ENCODE measurements around the gene FCN2. TPM values are rescaled to one million over a fixed set of nuclear protein-coding genes. Genes with fewer than 3 reads are reported as not detected.

FCN2 gene
- total RNA-seq, 2 donors from 2014 or later, result 2.0 TPM; not detected in 1

DNA sequence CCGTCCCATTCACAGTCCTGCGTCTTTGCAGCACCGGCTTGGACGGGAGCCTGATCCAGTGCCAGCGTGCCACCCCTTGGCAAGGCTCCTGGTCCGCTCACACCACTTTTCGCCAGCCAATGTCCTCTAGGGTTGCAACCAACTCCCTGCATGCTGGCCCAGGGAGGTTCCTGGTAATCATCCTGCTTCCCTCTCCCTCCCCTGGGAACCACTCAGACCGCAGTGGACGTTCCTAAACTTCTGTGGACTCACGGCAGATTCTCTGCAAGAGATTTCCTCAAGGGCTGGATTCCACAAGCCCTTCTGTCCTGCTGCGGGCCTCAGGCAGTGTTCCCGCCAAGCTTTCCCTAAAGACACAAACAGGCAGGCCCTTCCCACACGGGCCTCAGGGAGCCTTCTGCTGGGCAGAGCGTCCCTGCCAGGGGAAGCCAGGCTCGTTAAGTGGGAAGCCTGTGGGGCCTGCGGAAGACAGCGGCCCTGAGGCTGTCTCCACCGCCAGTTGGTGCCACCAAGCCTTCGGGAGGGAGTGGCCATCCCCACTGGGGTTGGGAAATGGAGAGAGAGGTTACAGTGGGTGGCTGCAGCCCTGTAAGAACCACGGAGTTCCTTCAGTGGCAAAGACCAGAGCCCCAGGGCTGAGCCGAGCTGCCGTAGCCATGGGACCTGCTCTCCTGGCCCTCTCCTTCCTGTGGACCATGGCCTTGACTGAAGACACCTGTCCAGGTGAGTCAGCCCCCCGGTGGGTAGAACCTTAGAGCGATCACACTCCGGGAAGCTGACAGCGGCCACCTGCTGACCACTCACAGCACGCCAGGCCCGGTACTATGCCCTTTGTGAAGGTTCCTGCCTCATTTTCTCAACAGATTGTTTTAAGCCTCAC is 16.4 kb upstream of the FCN2 start:
- intact Hi-C loops (cut with DNase I), result no loop called here
- ATAC-seq, result peak; percentile 79 to 91
- no peak for DNase-seq

GRCh38 chr9:134864821-134865190 is 15.8 kb upstream of the FCN2 start:
- DNase-seq, result no peak
- intact Hi-C loops (cut with DNase I), result no loop called here
- no peak for ATAC-seq

GRCh38 chr9:134867917-134868750 is 12.5 kb upstream of the FCN2 start:
- ATAC-seq (no peak), DNase-seq (no peak)
- intact Hi-C loops (cut with DNase I), result no loop called here

DNA sequence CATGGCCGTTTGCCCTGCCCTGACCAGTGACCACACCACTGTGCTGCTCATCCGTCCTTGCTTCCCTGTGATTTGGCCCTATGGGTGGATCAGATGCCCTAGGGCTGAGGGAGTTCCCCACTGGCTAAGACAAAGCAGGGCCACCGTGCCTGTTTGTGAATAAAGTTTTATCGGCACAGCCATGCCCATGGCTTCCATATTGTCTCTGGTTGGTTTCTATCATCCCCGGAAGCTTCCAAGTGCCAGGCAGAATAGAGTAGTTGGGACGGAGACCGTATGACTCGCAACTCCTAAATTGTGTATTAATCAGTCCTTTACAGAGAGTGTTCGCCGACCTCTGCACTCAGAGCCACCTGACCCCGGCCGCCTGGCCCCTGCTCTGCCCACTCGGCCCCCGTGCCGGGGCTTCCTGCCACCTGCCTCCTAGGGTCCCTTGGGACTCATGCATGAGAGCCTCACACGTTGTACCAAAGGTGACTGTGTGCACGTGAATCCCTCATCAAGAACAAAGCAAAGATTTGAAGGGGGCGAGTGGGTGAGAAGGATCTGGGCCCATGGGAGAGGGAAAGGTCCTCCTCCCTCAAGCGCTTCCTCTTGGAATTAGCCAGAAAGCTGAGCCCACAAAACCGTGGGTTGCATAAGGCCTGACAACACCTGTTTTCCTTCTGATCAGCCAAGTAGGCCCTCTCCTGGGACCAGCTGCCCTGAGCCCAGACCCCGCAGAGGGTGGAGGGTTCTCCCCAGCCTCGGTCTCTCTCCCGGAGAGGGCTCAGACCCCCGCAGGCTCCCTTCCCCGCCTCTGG is 11.7 kb upstream of the FCN2 start:
- intact Hi-C loops (cut with DNase I), result no loop called here
- ATAC-seq (no peak), DNase-seq (no peak)

DNA sequence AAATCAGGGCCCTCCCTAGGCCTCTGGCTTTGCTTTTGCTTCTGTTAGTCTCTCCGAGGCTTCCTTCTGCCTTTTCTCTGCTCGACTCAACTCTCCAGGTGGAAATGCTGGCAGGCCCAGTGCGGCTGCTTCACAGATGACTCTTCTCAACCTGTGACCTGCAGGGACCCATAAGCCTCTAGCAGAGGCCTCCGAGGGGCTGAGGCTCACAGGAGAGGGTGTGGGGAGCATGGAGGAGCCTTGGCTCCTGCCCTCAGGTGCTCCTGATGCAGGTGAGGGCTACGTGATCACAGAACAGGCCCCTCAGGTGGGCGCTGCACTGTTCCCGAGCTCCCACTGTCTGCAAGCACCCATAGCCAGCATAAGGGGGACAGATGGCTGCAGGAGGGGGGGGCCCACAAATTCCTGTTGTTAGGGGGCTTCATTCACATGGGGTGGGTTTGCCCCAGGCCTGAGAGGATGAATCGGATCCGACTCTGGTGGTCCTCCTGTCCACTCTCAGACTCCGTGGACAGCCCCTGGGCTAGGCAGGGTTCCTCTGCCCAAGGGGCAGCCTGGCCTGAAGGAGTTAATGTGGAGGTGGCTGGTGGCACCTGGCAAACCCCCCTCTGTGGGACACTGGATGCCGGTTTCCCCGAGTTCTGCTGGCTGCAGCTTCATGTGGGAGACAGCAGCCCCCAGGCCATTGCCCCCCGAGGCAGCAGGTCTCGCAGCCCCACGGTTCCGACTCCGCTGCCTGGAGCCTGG is 10.9 kb upstream of the FCN2 start:
- DNase-seq (no peak), ATAC-seq (no peak)
- intact Hi-C loops (cut with DNase I), result no loop called here

DNA sequence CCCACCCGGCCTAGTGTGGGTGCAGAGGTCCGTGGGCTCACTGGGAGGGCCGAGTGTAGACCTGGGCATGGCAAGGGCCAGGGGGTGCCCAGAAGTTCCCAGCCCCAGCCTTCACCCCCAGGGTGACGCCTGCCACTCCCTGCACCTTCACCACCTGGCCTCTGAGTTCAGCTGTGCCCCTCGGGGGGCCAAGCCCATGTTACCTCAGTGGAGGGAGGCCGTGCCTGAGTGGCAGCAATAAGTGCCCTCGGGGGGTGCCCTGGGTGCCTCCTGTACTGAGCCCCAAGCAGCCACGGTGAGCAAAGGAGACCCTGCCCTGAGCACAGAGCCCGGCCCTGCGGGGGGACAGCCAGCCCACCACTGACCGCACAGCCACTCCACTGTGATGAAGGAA is 10.3 kb upstream of the FCN2 start:
- intact Hi-C loops (cut with DNase I), result no loop called here
- DNase-seq, result no peak
- no peak for ATAC-seq

- intact Hi-C loops (cut with DNase I), result no loop called here
- DNase-seq (no peak), ATAC-seq (peak in 1 of 2 donors; percentile 13)
Observed at GRCh38 chr9:134870746-134871662, 9.6 kb upstream of the FCN2 start.

DNA sequence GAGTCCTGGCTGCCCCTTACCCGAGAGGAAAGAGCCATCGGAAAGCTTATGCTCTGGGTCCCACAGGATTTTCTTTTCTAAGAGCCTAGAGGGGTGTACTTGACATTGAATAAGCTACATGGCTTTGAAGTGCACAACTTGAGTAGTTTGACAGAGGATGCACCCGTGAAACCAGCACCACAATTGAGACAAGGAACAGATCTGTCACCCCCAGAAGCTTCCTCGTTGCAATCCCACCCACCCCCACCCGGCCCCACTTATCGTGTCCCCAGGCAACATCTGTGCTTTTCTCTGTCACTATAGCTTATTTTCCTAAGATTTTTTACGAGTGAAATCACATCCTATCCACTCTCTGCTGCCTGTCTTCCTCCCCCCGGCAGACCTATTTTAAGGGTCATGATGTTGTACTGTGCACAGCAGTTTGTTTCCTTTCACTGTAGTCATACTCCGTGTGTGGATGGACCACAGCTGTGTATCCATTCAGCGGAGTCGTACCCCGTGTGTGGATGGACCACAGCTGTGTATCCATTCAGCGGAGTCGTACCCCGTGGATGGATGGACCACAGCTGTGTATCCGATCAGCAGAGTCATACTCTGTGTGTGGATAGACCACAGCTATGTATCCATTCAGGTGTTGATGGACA is 8.8 kb upstream of the FCN2 start:
- ATAC-seq, result peak in 1 of 2 donors; percentile 93
- DNase-seq, result no peak
- intact Hi-C loops (cut with DNase I), result no loop called here

GRCh38 chr9:134872482-134873231 is 8.0 kb upstream of the FCN2 start:
- DNase-seq, result no peak

GRCh38 chr9:134875371-134875770 is 5.2 kb upstream of the FCN2 start:
- DNase-seq (no peak), ATAC-seq (no peak)
- intact Hi-C loops (cut with DNase I), result no loop called here

More at GRCh38 chr9:134872482-134873231, 8.0 kb upstream of the FCN2 start:
- intact Hi-C loops (cut with DNase I), result no loop called here
- ATAC-seq, result no peak

GRCh38 chr9:134877541-134877940 is 3.1 kb upstream of the FCN2 start:
- no peak for ATAC-seq
- DNase-seq, result no peak
- intact Hi-C loops (cut with DNase I), result no loop called here

- intact Hi-C loops (cut with DNase I), result no loop called here
- DNase-seq, result no peak
- no peak for ATAC-seq
Observed at GRCh38 chr9:134879664-134880483, 736 bp upstream of the FCN2 start.

DNA sequence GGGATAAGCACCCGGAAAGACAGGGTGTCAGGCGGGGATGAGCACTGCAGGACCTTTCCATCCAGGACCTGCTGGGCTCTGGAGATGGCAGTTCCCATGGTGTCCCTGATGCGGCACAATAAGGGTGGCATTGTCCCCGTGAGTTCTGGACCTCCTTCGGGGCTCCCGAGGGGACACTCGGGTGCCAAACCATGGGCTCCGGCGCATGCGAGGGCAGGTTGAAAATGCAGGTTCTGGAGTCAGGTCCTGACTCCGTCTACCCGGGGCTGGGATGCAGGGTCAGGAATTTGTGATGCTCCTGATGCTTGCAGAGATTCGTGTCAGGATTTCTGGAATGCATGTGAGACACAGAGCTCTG is 682 bp downstream of the FCN2 start:
- no peak for ATAC-seq
- no peak for DNase-seq
- intact Hi-C loops (cut with DNase I), result no loop called here

DNA sequence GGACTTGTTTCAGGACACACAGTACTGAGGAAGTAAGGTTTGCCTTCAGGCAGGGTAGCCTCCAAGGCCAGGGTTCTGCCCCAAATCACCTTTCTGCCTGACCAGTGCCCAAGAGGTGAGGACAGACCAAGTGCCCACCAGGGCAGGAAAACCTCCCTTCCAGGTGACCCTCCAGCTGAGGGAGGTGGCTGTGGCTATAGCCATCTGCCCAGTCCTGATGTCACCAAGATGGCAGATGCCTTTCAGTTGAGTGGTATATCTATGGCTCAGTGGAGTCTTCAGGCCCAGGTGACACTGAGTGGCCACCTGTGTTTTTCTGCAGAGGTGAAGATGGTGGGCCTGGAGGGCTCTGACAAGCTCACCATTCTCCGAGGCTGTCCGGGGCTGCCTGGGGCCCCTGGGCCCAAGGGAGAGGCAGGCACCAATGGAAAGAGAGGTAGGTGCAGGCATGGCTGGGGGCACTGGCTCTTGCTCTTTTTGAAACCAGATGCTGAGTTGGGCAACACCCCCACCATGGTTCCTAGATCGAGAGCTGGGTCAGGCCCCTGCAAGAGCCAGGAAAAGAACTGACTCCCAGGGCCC is 1.7 kb downstream of the FCN2 start:
- DNase-seq (no peak), ATAC-seq (no peak)
- intact Hi-C loops (cut with DNase I), result no loop called here

DNA sequence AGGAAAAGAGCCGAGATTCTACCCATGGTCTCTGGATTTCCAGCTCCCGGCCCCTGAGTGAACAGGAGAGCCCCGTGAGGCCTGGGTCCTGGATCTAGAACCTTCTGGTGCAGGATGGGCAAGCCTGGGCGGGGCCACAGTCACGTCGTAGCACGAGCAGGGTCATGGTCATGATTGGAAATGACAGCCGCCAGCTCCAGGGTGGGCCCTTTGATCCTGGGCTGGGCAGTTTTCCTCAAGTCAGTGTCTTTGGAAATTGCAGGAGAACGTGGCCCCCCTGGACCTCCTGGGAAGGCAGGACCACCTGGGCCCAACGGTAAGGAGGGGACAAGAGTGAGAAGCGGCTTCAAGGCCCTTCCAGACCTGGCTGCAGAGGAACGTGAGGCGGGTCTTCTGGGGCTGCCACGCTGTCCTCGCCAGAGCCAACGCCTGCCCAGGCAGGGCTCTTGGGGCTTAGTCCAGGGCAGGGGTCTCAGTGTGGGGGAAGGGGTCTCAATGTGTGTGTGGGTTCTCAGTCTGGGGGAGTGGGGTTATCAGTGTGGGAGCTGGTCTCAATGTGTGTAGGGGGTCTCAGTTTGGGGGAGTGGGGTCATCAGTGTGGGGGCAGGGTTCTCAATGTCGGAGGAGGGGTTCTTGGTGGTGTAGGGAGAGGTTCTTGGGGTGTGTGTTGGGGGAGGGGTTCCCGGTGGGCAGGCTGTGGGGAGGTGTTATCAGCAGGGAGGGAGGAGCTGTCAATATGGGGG is 2.6 kb downstream of the FCN2 start:
- intact Hi-C loops (cut with DNase I), result no loop called here
- DNase-seq, result no peak

More for the DNA sequence above, 2.6 kb downstream of the FCN2 start:
- ATAC-seq, result no peak
